Gastroesophageal sphincter (tissue), 3 donors: ENCODE measurements around the gene FAM78B.

Experiments used
- CTCF ChIP-seq, 4 experiments: fragments of 200-600 bp in 2 of 4; fragments of 450-650 bp in 2 of 4; sonication (generic) in 1 of 4; IDR thresholded peaks; one replicate each; pipeline ENCODE4 v1.5.1; 2017 to 2019; ENCODE audit warnings: antibody characterized with exemption in 4 of 4, mild to moderate bottlenecking in 2 of 4, moderate library complexity in 2 of 4
- EP300 ChIP-seq: sonication (generic); formaldehyde crosslinking; IDR thresholded peaks from one replicate; pipeline ENCODE4 v1.6.1; 2017; ENCODE audit warnings: antibody characterized with exemption, mild to moderate bottlenecking
- POLR2A ChIP-seq, 2 donors: fragments of 450-650 bp; IDR thresholded peaks; one replicate each; pipeline ENCODE4 v1.6.1; 2017; ENCODE audit warnings: antibody characterized with exemption in 2 of 2, mild to moderate bottlenecking in 2 of 2, moderate library complexity in 1 of 2
- POLR2AphosphoS5 ChIP-seq: sonication (generic); formaldehyde crosslinking; IDR thresholded peaks from one replicate; pipeline ENCODE4 v1.6.1; 2017; ENCODE audit warnings: antibody characterized with exemption

GRCh38 chr1:166090244-166090643 is 76.6 kb downstream of the FAM78B start:
- no peak for TF ChIP-seq EP300
- no peak for TF ChIP-seq CTCF (IDR thresholded peaks at IDR 0.05)
- TF ChIP-seq POLR2A (IDR thresholded peaks at IDR 0.05): no peak
- TF ChIP-seq POLR2AphosphoS5: no peak
